GM12874 (cell line): ENCODE measurements around the gene FYN.

Experiments used
- TF ChIP-seq, protein P1 (sequence below): IDR thresholded peaks from 2 replicates; pipeline ENCODE4 v1.5.1; 2011; ENCODE audit warnings: low read depth, mild to moderate bottlenecking, control low read depth, low read length, moderate library complexity; ENCODE audit not compliant: insufficient read depth

The FYN gene

DNA sequence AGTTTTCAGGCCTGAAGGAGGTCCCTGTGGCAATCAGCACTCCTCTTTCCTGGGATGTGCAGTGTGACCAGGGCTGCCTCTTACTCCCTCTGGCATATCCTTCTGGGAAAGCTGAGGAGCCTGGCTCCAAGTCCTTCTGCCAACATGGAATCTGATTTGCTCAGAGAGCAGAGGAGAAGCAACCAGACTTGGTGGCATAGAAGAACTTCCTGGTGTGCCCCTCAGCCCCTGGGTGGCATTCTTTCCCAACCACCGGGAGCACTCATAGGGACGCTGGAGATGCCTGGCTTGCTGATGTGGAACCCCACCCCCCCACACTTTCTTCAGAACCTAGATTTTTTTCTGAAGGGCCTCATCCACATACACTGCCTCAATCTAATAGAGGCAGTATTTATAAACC is 160.0 kb downstream of the FYN start:
- TF ChIP-seq, protein P1, sequence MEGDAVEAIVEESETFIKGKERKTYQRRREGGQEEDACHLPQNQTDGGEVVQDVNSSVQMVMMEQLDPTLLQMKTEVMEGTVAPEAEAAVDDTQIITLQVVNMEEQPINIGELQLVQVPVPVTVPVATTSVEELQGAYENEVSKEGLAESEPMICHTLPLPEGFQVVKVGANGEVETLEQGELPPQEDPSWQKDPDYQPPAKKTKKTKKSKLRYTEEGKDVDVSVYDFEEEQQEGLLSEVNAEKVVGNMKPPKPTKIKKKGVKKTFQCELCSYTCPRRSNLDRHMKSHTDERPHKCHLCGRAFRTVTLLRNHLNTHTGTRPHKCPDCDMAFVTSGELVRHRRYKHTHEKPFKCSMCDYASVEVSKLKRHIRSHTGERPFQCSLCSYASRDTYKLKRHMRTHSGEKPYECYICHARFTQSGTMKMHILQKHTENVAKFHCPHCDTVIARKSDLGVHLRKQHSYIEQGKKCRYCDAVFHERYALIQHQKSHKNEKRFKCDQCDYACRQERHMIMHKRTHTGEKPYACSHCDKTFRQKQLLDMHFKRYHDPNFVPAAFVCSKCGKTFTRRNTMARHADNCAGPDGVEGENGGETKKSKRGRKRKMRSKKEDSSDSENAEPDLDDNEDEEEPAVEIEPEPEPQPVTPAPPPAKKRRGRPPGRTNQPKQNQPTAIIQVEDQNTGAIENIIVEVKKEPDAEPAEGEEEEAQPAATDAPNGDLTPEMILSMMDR: no peak

DNA sequence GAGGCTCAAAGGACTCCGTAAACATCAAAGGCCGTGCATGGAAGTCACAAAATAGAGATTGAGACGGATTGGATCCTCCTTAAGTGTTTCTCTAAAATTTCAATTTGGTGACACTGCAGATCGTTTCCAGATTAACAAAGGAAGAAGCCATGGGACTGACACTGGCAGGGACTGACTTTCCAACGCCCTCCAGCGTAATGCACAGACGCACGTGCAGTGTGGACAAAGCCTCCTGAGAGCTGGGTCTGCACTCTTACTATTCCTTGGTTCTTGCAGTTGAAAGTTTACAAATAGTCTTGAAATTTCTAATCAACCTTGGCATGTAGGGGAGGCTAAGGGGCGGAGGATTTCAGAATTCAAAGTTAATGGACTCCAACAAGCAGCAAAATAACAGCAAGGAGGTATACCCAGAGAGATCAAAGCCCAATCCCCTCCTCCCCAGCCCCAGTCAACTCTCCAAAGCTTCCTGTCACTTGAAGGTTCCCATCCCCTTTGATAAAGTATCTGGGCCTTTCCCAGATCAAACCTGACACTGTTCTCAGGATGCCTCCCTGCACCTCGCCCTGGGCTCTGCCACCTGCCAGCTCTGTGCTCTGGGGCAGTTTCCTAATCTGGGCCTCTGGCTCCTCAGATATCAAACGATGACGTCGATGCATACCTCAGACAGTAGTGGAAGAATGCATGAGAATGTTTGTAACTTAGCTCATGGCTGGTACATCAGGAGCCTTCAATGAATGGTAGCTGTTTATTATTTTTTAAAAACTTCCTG is 161.1 kb downstream of the FYN start:
- TF ChIP-seq, protein P1: no peak

DNA sequence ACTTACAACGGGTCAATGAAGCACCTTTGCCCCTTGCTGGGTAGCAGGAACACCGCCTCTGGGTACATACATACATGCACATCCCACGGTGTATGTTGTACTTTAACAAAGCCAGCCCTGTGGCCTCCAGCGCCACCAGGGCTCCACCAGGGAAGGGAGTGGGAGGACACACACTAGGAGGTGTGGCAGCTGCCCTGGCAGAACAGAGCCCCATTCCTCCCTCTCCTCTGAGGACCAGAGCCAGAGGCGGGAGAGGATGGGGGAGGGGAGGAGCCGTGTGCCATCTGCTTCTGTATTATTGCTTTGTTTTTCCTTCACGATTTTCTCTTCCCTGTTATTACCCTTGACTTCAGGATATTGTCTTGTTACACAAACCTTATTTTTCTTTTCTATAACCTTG is 161.8 kb downstream of the FYN start:
- TF ChIP-seq, protein P1: no peak

DNA sequence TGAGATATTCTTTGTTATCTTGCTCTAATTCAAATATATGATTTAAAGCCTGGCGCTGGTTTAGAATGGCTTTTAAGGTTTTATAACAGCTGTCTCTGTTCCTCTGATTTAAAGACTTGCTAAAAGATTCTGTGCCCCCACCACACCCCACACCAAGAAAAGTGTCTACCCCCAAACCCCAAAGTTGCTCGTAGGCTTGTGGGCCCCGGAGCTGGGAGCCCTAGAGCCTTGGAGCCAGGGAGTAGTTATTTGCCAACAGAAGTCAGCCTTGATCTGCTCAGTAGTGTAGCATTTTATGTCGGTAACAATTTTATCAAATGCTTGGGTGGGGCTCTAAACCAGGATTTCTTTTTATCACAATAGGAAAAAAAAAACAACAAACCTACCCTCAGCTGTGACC is 162.3 kb downstream of the FYN start:
- TF ChIP-seq, protein P1: no peak

DNA sequence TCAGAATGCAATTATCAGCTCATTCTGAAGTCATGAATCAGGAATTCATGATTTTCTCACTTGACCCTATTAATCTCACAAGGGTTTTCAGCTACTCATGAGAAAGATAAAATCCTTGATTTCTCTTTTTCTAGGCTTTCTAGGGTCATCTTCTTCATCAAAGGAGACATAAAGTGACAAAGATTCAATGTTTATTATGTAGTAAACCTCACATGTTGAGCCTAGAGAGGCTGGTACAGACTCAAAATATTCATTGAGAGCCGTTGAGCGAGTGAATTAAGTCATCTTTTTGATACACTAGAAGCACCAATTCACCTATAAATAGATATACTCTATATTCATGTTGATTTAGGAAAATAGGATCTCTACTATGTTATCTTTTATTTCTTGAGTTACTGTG is 162.8 kb downstream of the FYN start:
- TF ChIP-seq, protein P1: no peak

DNA sequence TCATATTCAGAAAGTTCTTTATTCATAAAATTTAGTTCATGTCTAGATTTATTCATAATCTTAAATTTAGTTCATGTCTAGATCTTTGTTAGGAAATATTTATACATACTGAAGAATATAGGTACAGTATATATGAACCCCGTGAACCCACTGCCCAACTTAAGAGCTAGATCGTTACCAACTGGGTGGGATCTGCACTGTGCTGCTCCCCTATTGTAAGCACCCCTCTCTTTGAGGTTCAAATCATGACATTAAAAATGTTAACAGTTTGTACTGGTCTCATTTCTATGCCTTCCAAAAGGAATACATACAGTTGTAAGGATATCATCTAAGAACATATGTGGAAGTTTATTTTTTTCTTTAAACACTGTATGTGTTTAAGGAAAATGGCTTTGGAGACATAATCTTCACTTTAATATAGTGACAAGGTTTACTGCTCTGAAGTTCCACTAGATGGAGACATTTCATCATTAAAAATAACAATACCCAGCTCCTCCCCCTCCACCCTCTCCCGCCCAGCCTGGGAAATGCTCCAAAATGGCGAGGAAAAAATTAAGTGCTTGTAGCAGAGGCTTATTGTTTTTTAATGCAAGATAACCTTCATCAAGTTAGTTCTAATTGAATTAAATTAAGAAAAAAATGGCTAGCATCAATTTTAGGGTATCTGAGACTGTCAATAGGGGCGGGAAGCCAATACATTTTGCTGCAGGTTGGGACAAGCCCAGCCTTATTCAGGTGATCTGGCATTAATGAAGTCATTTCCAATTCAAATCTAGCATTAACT is 163.4 kb downstream of the FYN start:
- TF ChIP-seq, protein P1: peak; percentile 16

DNA sequence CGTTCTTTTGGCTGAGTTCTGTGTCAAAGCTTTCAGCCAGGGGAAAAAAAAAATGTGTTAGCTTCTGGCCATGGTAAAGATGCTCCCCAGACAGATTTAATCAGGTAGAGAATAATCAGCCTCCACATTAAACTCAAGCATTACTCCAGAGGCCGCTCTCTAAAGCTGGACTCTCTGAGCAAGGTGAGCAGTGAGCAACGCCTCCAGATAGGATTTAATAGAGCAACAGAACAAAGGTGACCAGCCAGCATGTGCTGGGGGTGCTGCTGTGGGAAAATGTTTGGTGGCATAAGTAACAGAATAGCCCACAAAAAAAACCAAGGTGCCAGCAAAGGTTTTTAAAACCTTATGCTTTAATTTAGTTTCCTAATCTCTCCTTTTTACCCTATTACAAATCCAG is 164.1 kb downstream of the FYN start:
- TF ChIP-seq, protein P1: no peak
